ENCODE results near the gene PACSIN2. TPM values are rescaled to one million over a fixed set of nuclear protein-coding genes. Genes with fewer than 3 reads are reported as not detected.
A peak's percentile ranks its signal among the peaks of the same experiment; 100 is the strongest.

PACSIN2 gene
- total and polyA plus RNA-seq, 7 donors, result 44.2 to 126 (median 52.3) TPM

GRCh38 chr22:42889304-42889703 lies 125.6 kb downstream of the PACSIN2 start:
- 62 to 74% methylated on average over 4 of the region's 4 CpGs for WGBS, 2 donors
- no peak overlapping the region for H3K27ac ChIP-seq
- no peaks in the 10 kb centered on the region for H3K27me3 ChIP-seq
- peaks cover 9 to 77% (median 38%) of the 10 kb centered on the region in 4 donors for H3K36me3 ChIP-seq
- no peak for DNase-seq
- H3K4me3 ChIP-seq, result no peak overlapping the region
- peaks cover 0 to 9% (median 3%) of the 10 kb centered on the region in 4 donors for H3K4me1 ChIP-seq
- H3K9me3 ChIP-seq, result no peaks in the 10 kb centered on the region
- intact Hi-C loops (cut with DNase I), result no loop called here
- TF ChIP-seq POLR2A (IDR thresholded peaks at IDR 0.05) (no peak), CTCF (IDR thresholded peaks at IDR 0.05) (no peak), EP300 (IDR thresholded peaks at IDR 0.05) (no peak)

GRCh38 chr22:42887523-42888507 lies 127.1 kb downstream of the PACSIN2 start:
- DNase-seq, result no peak
- Histone ChIP-seq H3K27me3 (no peaks in the 10 kb centered on the region), H3K4me3 (no peak overlapping the region), H3K9me3 (no peaks in the 10 kb centered on the region), H3K27ac (no peak overlapping the region), H3K4me1 (peaks cover 0 to 9% (median 3%) of the 10 kb centered on the region in 4 donors), H3K36me3 (peaks cover 9 to 85% (median 50%) of the 10 kb centered on the region in 4 donors)
- intact Hi-C loops (cut with DNase I), result no loop called here
- 22 to 68% methylated on average over 14 of the region's 14 CpGs for WGBS, 2 donors
- no peak for TF ChIP-seq EP300 (IDR thresholded peaks at IDR 0.05)

- Histone ChIP-seq H3K4me3 (no peak overlapping the region), H3K4me1 (peaks cover 0 to 9% (median 3%) of the 10 kb centered on the region in 4 donors), H3K27ac (no peak overlapping the region), H3K36me3 (peaks cover 9 to 89% (median 57%) of the 10 kb centered on the region in 4 donors), H3K9me3 (no peaks in the 10 kb centered on the region), H3K27me3 (no peaks in the 10 kb centered on the region)
- WGBS, 2 donors, result 41 to 70% methylated on average over 7 of the region's 7 CpGs
- intact Hi-C loops (cut with DNase I), result no loop called here
- DNase-seq, result no peak
- no peak for TF ChIP-seq EP300 (IDR thresholded peaks at IDR 0.05)
- TF ChIP-seq POLR2AphosphoS5 (IDR thresholded peaks at IDR 0.05), result no peak
- TF ChIP-seq CTCF (IDR thresholded peaks at IDR 0.05), result no peak
- no peak for TF ChIP-seq POLR2A (IDR thresholded peaks at IDR 0.05)
These were observed 127.8 kb downstream of the PACSIN2 start for GRCh38 chr22:42887120-42887519.

GRCh38 chr22:42885446-42885845 lies 129.5 kb downstream of the PACSIN2 start:
- Histone ChIP-seq H3K9me3 (no peaks in the 10 kb centered on the region), H3K36me3 (peaks cover 17 to 98% (median 68%) of the 10 kb centered on the region in 4 donors), H3K27ac (peak overlapping the region in 1 of 4 donors; percentile 8), H3K4me3 (no peak overlapping the region), H3K4me1 (peaks cover 0 to 9% (median 3%) of the 10 kb centered on the region in 4 donors), H3K27me3 (no peaks in the 10 kb centered on the region)
- no peak for DNase-seq
- WGBS, 2 donors, result 84 to 89% methylated on average over 9 of the region's 9 CpGs
- TF ChIP-seq POLR2AphosphoS5 (IDR thresholded peaks at IDR 0.05) (no peak), EP300 (IDR thresholded peaks at IDR 0.05) (no peak), POLR2A (IDR thresholded peaks at IDR 0.05) (no peak), CTCF (IDR thresholded peaks at IDR 0.05) (no peak)
- intact Hi-C loops (cut with DNase I), result no loop called here

GRCh38 chr22:42884616-42885375 lies 130.2 kb downstream of the PACSIN2 start:
- peaks cover 0 to 9% (median 3%) of the 10 kb centered on the region in 4 donors for H3K4me1 ChIP-seq
- TF ChIP-seq CTCF (IDR thresholded peaks at IDR 0.05), result no peak
- TF ChIP-seq EP300 (IDR thresholded peaks at IDR 0.05), result no peak
- TF ChIP-seq POLR2AphosphoS5 (IDR thresholded peaks at IDR 0.05), result no peak
- no peak for TF ChIP-seq POLR2A (IDR thresholded peaks at IDR 0.05)
- H3K36me3 ChIP-seq, result peaks cover 22 to 98% (median 67%) of the 10 kb centered on the region in 4 donors
- H3K4me3 ChIP-seq, result no peak overlapping the region
- intact Hi-C loops (cut with DNase I), result no loop called here
- WGBS, 2 donors, result 72 to 82% methylated on average over 7 of the region's 7 CpGs
- peak overlapping the region in 1 of 4 donors; percentile 8 for H3K27ac ChIP-seq
- DNase-seq, result no peak
- H3K9me3 ChIP-seq, result no peaks in the 10 kb centered on the region
- no peaks in the 10 kb centered on the region for H3K27me3 ChIP-seq

All from sigmoid colon (tissue), 7 donors.